ENCODE measurements around the gene CCL26.

CCL26 gene

DNA sequence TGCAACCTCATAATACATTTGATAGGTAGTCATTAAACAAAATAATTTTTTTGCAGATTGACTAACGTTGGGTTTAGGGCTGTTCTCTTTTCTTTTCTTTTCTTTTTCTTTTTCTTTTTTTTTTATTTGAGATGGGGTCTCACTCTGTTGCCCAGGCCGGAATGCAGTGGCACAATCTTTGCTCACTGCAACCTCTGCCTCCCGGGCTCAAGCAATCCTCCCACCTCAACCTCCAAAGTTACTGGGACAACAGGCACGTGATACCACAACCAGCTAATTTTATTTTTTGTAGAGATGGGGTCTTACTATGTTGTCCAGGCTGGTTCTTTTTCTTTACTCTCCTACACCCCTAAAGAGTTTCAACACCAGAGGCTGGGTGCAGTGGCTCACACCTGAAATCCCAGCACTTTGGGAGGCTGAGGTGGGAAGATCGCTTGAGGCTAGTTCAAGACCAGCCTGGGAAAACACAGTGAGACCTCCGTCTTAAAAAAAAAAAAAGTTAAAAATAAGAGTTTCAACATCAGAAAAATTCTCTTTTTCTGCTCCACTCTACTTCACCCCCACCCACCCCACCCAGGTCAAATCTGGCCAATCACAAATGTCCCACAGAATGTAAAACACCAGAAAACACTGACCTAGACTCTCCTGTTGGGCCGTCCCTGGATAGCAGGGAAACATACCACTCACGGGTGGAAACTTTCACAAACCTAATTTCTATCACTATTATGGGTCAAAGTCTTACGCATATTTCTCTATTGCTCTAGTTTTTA, 36.2 kb downstream of the CCL26 start:
- TF ChIP-seq, protein P1, sequence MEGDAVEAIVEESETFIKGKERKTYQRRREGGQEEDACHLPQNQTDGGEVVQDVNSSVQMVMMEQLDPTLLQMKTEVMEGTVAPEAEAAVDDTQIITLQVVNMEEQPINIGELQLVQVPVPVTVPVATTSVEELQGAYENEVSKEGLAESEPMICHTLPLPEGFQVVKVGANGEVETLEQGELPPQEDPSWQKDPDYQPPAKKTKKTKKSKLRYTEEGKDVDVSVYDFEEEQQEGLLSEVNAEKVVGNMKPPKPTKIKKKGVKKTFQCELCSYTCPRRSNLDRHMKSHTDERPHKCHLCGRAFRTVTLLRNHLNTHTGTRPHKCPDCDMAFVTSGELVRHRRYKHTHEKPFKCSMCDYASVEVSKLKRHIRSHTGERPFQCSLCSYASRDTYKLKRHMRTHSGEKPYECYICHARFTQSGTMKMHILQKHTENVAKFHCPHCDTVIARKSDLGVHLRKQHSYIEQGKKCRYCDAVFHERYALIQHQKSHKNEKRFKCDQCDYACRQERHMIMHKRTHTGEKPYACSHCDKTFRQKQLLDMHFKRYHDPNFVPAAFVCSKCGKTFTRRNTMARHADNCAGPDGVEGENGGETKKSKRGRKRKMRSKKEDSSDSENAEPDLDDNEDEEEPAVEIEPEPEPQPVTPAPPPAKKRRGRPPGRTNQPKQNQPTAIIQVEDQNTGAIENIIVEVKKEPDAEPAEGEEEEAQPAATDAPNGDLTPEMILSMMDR (IDR thresholded peaks at IDR 0.05): no peak

DNA sequence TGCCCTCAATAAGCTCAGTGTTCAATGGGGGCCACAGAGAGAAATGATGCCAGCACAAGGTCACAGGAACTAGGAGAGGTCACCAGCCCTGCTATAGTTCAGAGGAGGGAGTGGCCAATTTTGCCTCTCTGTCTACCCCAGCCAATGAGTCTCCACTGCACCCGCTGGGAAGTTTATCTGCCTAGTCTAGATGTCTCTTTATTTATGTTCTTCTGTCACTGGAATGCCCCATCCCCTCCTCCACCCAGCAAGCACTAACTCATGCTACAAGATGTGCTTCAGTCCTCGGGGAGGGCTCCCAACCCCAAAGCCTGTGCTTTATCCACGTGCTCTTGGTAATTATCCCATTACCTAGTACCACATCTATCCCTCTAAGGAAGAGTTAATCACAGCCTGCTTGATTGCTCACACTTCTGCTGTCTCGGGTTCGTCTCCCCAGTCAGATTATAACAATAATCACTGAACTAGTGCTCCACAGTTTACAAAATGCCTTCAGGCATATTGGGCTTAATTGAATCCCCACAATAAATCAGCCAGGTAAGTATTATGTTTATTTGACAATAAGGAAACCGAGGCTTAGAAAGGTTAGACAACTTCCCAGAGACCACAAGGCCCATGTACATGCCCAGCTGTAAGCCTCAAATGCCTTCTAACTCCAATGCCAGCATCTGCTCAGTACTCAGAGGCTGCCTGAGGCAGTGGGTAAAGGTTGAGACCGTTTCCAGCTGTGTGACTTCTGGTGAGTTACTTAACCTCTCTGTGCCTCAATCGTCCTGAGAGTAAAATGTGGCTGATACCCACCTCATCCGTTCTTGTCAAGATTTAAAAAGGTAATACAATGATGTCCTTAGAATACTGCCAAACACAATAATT, 37.2 kb downstream of the CCL26 start:
- TF ChIP-seq, protein P1 (IDR thresholded peaks at IDR 0.05): no peak

DNA sequence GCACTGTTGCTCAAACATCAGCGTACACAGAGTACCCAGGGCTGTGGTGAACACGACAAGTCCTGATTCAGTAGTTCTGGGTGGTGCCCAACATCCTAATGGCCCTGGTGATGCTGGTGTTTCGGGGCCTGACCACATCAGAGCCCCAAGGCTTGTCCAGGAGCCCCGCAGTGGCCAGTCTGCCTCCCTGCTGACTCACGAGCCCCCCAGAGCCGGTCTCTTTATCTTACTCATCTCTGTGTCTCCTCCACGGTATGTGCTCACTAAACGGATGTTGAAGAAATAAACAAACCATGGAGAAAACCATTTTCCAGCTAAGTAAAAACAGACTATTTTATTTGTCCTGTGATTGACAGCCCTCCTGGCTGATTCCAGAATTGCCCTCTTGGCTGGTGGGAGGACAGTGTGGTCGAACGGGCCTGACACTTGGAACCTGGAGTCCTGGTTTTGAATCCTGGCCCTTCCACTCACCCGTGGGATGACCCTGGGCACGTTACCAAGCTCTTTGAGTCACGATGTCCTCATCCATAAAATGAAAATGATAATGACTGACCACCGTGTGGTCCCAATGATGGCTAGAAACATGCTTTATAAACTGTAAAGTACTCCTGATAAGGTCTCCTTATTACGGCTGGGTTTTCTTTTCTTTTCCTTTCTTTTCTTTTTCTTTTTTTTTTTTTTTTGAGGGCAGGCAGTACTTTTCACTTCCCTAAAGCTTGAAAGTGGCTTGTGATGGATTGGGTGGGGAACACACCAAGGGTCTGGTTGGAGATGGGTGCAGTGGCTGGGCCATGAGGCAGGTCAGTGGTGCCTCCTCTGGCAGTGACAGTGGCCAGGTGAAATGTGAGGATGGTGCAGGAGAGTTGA, 39.0 kb downstream of the CCL26 start:
- TF ChIP-seq, protein P1 (IDR thresholded peaks at IDR 0.05): no peak

DNA sequence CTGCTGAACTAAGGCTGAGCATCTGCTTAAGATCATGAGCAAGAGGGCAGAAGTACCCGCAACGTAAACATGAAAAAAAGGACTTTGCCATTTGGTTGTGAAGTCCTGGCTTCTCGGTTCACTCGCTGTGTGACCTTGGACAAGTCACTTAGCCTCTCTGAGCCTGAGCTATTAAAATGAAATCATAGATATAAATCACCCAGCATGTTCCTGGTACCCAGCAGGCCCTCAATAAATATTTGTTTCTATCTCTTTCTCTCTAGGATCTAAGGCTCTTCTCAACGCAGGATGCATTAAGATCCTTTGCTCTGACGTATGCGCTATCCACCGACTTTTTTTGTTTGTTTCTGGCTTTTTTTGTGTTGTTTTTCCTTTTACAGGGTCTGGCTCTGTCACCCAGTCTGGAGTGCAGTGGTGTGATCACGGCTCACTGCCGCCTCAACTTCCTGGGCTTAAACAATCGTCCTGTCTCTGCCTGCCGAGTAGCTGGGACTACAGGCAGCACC, 39.9 kb downstream of the CCL26 start:
- TF ChIP-seq, protein P1 (IDR thresholded peaks at IDR 0.05): no peak

DNA sequence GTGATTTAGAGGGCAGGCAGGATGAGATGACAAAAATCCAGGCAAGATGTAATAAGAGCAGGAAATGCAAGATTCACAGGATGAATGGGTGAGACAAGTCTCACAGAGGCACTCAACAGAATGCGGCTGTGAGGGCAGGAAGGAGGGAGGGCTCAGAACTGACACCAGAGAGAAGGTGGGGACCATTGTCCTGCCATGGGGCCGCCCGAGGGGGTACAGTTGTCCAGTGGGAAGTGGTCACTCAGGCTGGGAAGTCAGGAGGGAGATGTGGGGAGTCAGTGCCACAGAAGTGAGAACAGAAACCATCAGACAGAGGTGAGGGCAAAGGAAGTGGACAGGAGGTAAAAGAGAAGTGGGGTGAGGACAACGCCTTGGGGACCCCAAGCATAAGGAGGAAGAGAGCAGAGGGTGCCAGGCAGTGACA, 42.1 kb downstream of the CCL26 start:
- TF ChIP-seq, protein P1 (IDR thresholded peaks at IDR 0.05): no peak

DNA sequence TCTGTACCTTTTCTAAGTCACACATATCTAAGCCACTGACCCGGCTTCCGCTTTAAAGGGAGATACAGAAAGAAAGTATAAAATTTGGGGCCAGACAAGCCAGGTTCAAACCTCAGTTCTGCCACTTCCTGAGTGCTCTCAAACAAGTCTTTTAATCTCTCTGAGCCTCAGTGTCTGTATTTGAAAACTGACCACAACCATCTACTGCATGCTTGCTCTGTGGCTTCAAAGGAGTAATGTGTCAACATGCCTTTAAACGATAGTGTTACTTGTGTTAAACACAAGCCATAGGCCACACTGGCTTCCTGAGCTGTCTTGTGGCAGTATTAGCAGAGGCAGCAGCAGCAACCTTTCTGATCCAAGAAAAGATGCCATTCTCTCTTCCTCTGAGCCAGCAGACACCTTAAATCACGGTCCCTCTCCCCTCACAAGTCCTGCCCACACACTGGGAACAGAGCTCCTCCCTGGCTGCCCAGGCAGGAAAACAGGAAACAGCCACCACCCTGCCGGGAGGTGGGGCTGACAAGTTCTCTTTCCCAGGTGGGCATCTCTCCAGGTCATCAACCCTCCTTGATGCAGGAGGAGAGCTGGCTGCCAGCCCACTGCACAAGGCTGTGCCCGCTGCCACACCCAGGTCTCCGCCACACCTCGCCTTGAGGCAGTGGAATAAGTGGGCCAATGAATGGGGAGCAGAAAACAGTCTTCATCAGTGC, 44.0 kb downstream of the CCL26 start:
- TF ChIP-seq, protein P1 (IDR thresholded peaks at IDR 0.05): no peak
